Esophagus muscularis mucosa (tissue), 3 donors: ENCODE results near the gene VTI1A.

Experiments
- POLR2A ChIP-seq: fragments of 450-650 bp; IDR thresholded peaks from one replicate; pipeline ENCODE4 v1.6.1; 2017; ENCODE audit warnings: antibody characterized with exemption, moderate library complexity, mild to moderate bottlenecking, low read depth
- POLR2AphosphoS5 ChIP-seq, 2 donors: sonication (generic); formaldehyde crosslinking; IDR thresholded peaks; one replicate each; pipeline ENCODE4 v1.6.1; 2017; ENCODE audit warnings: antibody characterized with exemption in 2 of 2
- TF ChIP-seq, protein P1 (sequence below), 3 experiments: fragments of 200-600 bp in 2 of 3; fragments of 450-650 bp in 1 of 3; sonication (generic) in 2 of 3; IDR thresholded peaks; one replicate each; pipeline ENCODE4 v1.5.1; 2017 to 2019; ENCODE audit warnings: antibody characterized with exemption in 3 of 3, mild to moderate bottlenecking in 2 of 3, moderate library complexity in 1 of 3

GRCh38 chr10:112715581-112715980 is 268.6 kb downstream of the VTI1A start:
- no peak for TF ChIP-seq POLR2AphosphoS5 (IDR thresholded peaks at IDR 0.05)
- no peak for TF ChIP-seq POLR2A
- TF ChIP-seq, protein P1, sequence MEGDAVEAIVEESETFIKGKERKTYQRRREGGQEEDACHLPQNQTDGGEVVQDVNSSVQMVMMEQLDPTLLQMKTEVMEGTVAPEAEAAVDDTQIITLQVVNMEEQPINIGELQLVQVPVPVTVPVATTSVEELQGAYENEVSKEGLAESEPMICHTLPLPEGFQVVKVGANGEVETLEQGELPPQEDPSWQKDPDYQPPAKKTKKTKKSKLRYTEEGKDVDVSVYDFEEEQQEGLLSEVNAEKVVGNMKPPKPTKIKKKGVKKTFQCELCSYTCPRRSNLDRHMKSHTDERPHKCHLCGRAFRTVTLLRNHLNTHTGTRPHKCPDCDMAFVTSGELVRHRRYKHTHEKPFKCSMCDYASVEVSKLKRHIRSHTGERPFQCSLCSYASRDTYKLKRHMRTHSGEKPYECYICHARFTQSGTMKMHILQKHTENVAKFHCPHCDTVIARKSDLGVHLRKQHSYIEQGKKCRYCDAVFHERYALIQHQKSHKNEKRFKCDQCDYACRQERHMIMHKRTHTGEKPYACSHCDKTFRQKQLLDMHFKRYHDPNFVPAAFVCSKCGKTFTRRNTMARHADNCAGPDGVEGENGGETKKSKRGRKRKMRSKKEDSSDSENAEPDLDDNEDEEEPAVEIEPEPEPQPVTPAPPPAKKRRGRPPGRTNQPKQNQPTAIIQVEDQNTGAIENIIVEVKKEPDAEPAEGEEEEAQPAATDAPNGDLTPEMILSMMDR (IDR thresholded peaks at IDR 0.05) = no peak
